ENCODE measurements around the gene CCDC88A. TPM values are rescaled to one million over a fixed set of nuclear protein-coding genes. Genes with fewer than 3 reads are reported as not detected.
"Not testable (repeated sequence)": the region's sequence is repeated elsewhere in the genome, so short reads cannot be mapped to it uniquely, and the experiment has no call there.

CCDC88A gene
- total and polyA plus RNA-seq, 4 donors: 126 to 223 (median 205) TPM

- H3K4me1 ChIP-seq (ENCODE audit: control insufficient read depth, insufficient read depth, low read length); H3K36me3 ChIP-seq (ENCODE audit: control insufficient read depth, insufficient read depth, low read length); H3K9me3 ChIP-seq (ENCODE audit: control insufficient read depth, insufficient read depth, low read length); H3K27ac ChIP-seq (ENCODE audit: low read depth, low read length); DNase-seq (ENCODE audit: low read depth in 4 of 6, low spot score in 6 of 6); H3K27me3 ChIP-seq (ENCODE audit: control insufficient read depth, insufficient read depth, low read length); H3K4me3 ChIP-seq (ENCODE audit: low read depth, low read length): not testable (repeated sequence)
- WGBS (ENCODE audit: insufficient coverage): 97% methylated on average over 18 of the region's 29 CpGs
Measured at GRCh38 chr2:55442045-55442760, 22.5 kb upstream of the CCDC88A start.

- Histone ChIP-seq H3K9me3 (ENCODE audit: control insufficient read depth, insufficient read depth, low read length) (no peaks in the 10 kb centered on the region), H3K4me3 (ENCODE audit: low read depth, low read length) (no peak overlapping the region), H3K4me1 (ENCODE audit: control insufficient read depth, insufficient read depth, low read length) (no peaks in the 10 kb centered on the region), H3K27me3 (ENCODE audit: control insufficient read depth, insufficient read depth, low read length) (no peaks in the 10 kb centered on the region), H3K27ac (ENCODE audit: low read depth, low read length) (no peak overlapping the region), H3K36me3 (ENCODE audit: control insufficient read depth, insufficient read depth, low read length) (no peaks in the 10 kb centered on the region)
- 81% methylated on average over 2 of the region's 4 CpGs for WGBS (ENCODE audit: insufficient coverage)
- DNase-seq (ENCODE audit: low read depth in 4 of 6, low spot score in 6 of 6): no peak
Measured at GRCh38 chr2:55441280-55441892, 21.7 kb upstream of the CCDC88A start.

- Histone ChIP-seq H3K4me3 (ENCODE audit: low read depth, low read length) (no peak overlapping the region), H3K27me3 (ENCODE audit: control insufficient read depth, insufficient read depth, low read length) (no peaks in the 10 kb centered on the region), H3K27ac (ENCODE audit: low read depth, low read length) (no peak overlapping the region), H3K4me1 (ENCODE audit: control insufficient read depth, insufficient read depth, low read length) (no peaks in the 10 kb centered on the region), H3K36me3 (ENCODE audit: control insufficient read depth, insufficient read depth, low read length) (no peaks in the 10 kb centered on the region), H3K9me3 (ENCODE audit: control insufficient read depth, insufficient read depth, low read length) (no peaks in the 10 kb centered on the region)
- DNase-seq (ENCODE audit: low read depth in 4 of 6, low spot score in 6 of 6): no peak
- 100% methylated on average over 1 of the region's 1 CpG for WGBS (ENCODE audit: insufficient coverage)
Measured at GRCh38 chr2:55439101-55439397, 19.4 kb upstream of the CCDC88A start.

DNA sequence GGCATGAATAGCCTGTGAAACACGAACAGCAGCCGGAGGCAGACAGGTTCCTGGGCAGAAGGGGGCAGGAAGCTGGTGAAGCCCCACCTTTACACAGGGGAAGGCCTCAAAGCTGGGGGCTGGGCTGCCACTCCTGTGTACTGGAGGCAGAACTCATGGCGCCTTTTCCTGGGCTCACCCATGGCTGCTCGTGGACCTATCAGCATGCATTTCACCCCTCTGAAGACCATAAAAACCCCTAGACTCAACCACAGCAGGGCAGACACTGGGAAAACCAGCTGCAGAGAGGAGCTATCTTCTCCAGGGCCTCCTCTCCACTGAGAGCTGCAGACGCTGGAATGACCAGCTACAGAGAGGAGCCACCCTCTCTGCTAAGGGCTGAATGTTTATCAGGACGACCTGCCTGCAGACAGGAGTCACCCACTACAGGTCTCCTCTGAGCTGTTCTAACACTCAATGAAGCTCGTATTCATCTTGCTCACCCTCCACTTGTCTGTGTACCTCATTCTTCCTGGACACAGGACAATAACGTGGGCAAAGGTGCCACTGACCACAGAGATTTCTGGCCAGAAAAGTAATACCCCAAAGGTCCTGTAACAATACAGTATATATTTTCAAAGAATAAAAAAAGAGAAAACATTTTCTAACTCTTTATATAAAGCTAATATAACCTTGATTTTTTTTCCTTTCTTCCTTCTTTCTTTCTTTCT lies 18.9 kb upstream of the CCDC88A start:
- Histone ChIP-seq H3K27me3 (ENCODE audit: control insufficient read depth, insufficient read depth, low read length) (no peaks in the 10 kb centered on the region), H3K4me3 (ENCODE audit: low read depth, low read length) (no peak overlapping the region), H3K4me1 (ENCODE audit: control insufficient read depth, insufficient read depth, low read length) (no peaks in the 10 kb centered on the region), H3K36me3 (ENCODE audit: control insufficient read depth, insufficient read depth, low read length) (no peaks in the 10 kb centered on the region), H3K9me3 (ENCODE audit: control insufficient read depth, insufficient read depth, low read length) (no peaks in the 10 kb centered on the region), H3K27ac (ENCODE audit: low read depth, low read length) (no peak overlapping the region)
- 89% methylated on average over 7 of the region's 8 CpGs for WGBS (ENCODE audit: insufficient coverage)
- DNase-seq (ENCODE audit: low read depth in 4 of 6, low spot score in 6 of 6): no peak

GRCh38 chr2:55437515-55438390 lies 18.1 kb upstream of the CCDC88A start:
- no peaks in the 10 kb centered on the region for H3K27me3 ChIP-seq (ENCODE audit: control insufficient read depth, insufficient read depth, low read length)
- H3K4me3 ChIP-seq (ENCODE audit: low read depth, low read length): no peak overlapping the region
- no peaks in the 10 kb centered on the region for H3K9me3 ChIP-seq (ENCODE audit: control insufficient read depth, insufficient read depth, low read length)
- no peaks in the 10 kb centered on the region for H3K4me1 ChIP-seq (ENCODE audit: control insufficient read depth, insufficient read depth, low read length)
- no peak overlapping the region for H3K27ac ChIP-seq (ENCODE audit: low read depth, low read length)
- no peak for DNase-seq (ENCODE audit: low read depth in 4 of 6, low spot score in 6 of 6)
- 91% methylated on average over 9 of the region's 9 CpGs for WGBS (ENCODE audit: insufficient coverage)
- no peaks in the 10 kb centered on the region for H3K36me3 ChIP-seq (ENCODE audit: control insufficient read depth, insufficient read depth, low read length)

- H3K9me3 ChIP-seq (ENCODE audit: control insufficient read depth, insufficient read depth, low read length): no peaks in the 10 kb centered on the region
- peak in 1 of 6 donors; percentile 37 for DNase-seq (ENCODE audit: low read depth in 4 of 6, low spot score in 6 of 6)
- WGBS (ENCODE audit: insufficient coverage): no CpG with 5 or more reads among the region's 3 CpGs
- no peak overlapping the region for H3K4me3 ChIP-seq (ENCODE audit: low read depth, low read length)
- H3K36me3 ChIP-seq (ENCODE audit: control insufficient read depth, insufficient read depth, low read length): no peaks in the 10 kb centered on the region
- no peaks in the 10 kb centered on the region for H3K27me3 ChIP-seq (ENCODE audit: control insufficient read depth, insufficient read depth, low read length)
- no peak overlapping the region for H3K27ac ChIP-seq (ENCODE audit: low read depth, low read length)
- no peaks in the 10 kb centered on the region for H3K4me1 ChIP-seq (ENCODE audit: control insufficient read depth, insufficient read depth, low read length)
Measured at GRCh38 chr2:55431982-55432627, 12.4 kb upstream of the CCDC88A start.

- Histone ChIP-seq H3K4me3 (ENCODE audit: low read depth, low read length) (no peak overlapping the region), H3K27ac (ENCODE audit: low read depth, low read length) (no peak overlapping the region), H3K27me3 (ENCODE audit: control insufficient read depth, insufficient read depth, low read length) (no peaks in the 10 kb centered on the region), H3K9me3 (ENCODE audit: control insufficient read depth, insufficient read depth, low read length) (no peaks in the 10 kb centered on the region), H3K4me1 (ENCODE audit: control insufficient read depth, insufficient read depth, low read length) (no peaks in the 10 kb centered on the region), H3K36me3 (ENCODE audit: control insufficient read depth, insufficient read depth, low read length) (no peaks in the 10 kb centered on the region)
- no peak for DNase-seq (ENCODE audit: low read depth in 4 of 6, low spot score in 6 of 6)
- 83% methylated on average over 2 of the region's 3 CpGs for WGBS (ENCODE audit: insufficient coverage)
Measured at GRCh38 chr2:55430211-55430975, 10.7 kb upstream of the CCDC88A start.

DNA sequence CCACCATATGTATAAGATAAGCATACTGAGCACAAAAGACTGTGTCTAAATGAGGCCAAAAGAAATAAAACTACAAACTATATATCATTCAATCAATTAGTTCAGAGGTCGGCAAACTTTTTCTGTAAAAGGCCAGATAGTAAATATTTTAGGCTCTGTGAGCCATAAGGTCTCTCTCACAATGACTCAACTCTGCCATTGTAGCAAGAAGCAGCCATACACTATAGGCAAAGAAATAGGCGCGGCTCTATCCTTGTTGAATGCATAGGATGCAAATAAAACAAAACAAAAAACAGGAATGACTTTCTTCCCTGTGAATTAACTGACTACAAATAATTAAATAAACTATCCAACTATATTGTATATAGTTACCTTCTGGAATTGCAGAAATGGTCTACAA lies 8.6 kb upstream of the CCDC88A start:
- H3K4me1 ChIP-seq (ENCODE audit: control insufficient read depth, insufficient read depth, low read length): no peaks in the 10 kb centered on the region
- H3K27me3 ChIP-seq (ENCODE audit: control insufficient read depth, insufficient read depth, low read length): no peaks in the 10 kb centered on the region
- WGBS (ENCODE audit: insufficient coverage): no CpG with 5 or more reads among the region's 3 CpGs
- no peaks in the 10 kb centered on the region for H3K9me3 ChIP-seq (ENCODE audit: control insufficient read depth, insufficient read depth, low read length)
- DNase-seq (ENCODE audit: low read depth in 4 of 6, low spot score in 6 of 6): no peak
- H3K27ac ChIP-seq (ENCODE audit: low read depth, low read length): no peak overlapping the region
- H3K4me3 ChIP-seq (ENCODE audit: low read depth, low read length): no peak overlapping the region
- H3K36me3 ChIP-seq (ENCODE audit: control insufficient read depth, insufficient read depth, low read length): no peaks in the 10 kb centered on the region
